GM18511 (cell line): Measurements from ENCODE around the gene DNAJC5.

ENCODE experiments used
- ATAC-seq: cut with Tn5 transposase; IDR thresholded peaks from one replicate; pipeline ENCODE4 v1.9.1; 2021; ENCODE audit warnings: mild to moderate bottlenecking, moderate library complexity; ENCODE audit not compliant: unreplicated experiment

The DNAJC5 gene

DNA sequence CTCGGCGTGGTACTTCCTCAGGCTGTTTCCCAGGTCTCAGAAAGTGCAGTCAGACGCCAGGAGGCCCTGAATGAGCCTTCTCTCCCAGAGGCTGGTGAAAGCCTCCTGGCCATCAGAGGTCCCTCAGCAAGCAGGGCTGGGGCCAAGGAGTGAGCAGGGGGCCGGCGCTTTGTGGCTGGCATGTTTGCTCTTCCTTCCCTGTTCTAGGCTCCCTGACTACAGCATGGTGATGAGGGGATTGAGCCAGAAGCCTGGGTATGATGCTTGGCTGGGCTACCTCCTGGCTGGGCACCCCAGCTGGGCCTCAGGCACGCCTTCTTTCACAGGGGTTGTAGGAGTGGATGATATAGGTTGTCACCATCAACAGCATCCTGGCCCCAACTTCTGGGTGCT lies 11.7 kb upstream of the DNAJC5 start:
- no peak for ATAC-seq

DNA sequence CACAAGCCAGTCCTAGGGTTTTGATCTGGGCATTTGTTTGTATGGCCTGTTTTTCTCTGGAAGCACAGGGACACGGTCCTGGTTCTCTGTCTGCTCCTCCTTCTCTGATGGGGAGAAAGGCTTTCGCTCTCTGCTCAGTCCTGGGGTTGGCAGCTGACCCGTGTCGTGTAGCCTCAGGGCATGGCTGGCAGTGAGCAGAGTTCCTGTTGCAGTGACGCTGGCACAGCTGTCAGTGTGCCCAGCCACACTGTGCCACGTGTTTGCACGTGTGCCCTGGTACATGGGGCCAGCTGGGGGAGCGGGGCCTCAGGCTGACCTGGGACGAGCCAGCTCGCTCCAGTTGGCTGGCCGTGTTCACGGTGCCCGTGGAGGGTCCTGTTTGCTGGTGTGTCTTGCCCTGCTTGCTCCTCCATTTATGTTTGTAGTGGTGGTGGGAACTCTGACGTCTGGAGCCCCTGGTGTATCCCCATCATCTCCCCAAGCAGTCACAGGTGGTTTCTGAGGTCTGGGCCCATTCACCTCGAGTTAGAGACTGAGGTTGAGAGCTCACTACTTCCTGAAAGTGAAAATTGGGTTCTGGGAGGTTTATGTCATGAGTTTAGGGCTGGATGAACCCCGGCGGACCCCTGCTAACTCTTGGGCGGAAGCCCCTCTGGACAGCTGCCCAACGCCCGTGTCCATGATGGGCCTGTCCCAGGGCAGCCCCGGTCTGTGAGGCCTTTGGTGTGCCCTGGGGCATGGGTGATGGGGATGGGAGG lies 10.2 kb upstream of the DNAJC5 start:
- no peak for ATAC-seq

DNA sequence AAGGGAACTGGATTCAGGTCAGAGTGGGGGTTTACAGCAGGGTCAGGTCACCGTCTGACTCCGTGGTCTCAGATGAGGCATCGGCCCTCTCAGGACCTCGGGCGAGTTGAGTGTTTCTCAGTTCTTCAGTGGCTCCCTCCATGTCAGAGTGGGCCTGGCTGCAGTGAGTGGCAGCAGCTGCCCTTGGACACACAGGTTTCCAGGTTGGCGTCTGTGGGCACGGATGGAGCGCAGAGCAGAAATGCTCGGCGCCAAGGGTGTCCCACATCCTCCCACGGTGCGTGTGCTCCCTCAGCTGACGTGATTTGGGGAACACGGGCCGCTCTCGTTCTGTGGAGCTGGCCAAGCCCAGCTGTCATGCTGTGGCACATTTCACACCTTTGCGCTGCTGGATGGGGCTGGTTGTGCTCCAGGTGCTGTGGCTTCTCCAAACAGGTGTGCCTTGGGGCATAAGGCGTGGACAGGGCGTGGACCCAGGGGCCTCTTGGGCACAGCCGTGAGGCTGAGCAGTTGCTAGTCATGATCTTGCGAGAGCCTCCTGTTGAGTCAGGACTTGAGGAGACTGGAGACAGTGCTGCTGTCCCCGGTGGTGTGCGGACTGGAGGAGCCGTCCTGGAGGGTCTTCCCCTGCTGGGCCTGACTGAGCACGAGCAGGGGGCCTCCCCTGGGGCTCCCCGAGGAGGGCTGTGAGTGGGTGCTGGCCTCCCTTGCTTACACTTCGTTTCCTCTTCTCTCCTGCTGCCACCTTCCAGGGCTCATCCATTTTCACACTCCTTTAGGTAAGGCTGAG lies 9.5 kb upstream of the DNAJC5 start:
- no peak for ATAC-seq

DNA sequence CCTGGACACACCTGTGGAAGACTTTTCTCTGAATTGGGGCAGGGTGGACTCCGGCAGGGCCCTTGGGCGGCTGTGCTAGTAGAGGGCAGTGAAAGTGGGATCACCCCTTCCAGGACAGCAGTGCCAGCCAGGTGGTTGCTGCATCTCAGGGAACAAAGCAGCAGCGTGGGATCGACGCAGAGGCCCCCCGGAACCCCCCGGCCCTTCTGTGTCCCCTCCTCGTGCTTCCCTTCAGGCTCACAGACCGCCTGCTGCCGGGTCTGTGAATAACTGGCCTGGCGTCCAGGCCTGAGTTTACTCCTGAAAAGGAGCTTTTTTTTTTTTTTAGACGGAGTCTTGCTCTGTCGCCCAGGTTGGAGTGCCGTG lies 8.9 kb upstream of the DNAJC5 start:
- no peak for ATAC-seq

DNA sequence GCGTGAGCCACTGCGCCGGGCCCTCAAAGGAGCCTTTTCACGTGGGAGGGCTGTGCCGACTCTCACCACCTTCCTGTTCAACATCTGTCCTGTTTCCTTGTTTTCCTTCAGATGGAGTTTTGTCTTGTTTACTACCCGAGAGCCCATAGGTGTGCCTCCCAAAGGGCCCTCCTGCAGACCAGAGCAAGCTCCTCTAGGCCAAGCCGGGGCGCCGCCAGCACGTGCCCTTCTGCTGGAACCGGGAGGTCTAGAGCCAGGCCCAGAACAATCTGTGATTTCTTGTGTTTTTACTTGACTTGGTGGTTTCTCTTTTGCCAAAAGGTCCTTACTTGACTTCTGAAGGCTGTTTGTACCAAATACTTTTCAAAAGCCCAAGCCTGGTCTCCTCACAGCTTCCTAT lies 8.0 kb upstream of the DNAJC5 start:
- ATAC-seq, result no peak

DNA sequence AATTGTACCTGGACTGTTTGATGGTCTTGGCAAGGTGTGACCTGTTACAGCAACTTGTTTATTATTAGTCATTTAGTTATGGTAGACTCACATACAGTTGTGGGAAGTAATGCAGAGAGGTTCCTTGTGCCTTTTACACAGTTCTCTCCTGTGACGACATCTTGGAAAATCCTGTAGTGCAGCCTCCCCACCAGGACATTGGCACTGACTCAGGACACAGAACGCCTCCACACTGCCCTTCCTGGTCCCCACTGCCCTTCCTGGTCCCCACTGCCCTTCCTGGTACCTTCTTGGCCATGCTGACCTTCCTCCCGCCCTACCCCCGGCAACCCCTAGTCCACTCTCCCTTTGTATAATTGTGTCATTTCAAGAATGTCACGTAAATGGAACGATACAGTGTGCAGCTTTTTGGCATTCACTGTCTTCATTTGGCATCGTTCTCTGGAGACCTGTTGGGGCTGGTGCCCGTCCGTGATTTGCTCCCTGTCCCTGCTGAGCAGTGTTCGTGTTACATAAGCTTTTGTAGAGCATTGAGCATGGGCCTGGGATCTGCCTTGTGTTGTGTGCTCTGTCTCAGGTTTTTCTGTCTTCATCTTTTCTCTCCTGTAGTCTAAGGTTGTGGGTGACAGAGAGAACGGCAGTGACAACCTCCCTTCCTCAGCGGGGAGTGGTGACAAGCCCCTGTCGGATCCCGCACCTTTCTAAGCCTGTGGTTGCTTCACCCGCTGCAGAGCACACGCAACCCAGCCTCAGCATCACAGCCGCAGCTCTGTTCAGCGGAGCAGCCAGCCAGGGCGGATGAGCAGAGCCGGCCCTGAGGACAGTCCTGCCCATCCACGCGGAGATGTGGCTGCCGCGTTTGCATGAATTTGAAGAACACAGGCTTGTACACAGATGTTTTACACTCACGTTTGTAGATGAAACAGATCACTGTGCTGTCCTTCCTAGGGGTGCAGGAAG lies 5.4 kb upstream of the DNAJC5 start:
- ATAC-seq, result no peak

DNA sequence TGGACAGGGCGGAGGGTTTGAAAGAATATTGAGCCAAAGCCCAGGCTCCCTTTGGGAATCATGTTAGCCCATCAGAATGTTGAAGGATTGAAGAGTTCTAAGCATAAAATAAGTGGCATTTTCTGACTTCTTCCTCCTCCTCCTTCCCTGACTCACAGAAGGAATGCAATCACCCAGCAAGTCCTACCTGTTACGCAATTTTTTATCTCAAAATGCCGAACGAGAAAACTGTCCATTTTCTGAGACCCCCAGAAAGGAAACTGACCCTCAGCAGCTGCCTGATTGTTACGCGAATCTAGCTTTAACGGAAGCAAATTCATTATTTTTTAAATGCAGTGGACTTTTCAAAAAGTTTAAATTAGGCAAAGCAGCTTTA lies 4.7 kb upstream of the DNAJC5 start:
- no peak for ATAC-seq

DNA sequence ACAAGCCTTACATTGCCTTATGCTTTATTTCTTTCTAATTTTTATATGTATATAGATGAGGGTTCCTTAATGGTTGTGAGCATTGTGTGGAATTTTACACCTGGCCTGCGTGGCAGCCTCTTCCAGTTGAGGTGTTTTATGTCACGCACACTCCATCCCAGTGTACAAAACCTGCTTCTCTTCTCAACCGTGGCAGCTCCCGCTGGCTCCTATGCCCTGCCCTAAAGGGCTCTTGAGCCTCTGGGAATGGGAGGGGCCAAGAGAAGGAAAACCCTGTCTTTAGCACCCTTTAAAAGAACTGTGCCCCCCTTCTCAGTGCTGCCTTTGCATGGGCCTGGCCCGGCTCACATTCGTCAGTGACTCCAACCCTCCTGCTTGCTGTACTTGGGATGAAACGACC lies 4.3 kb upstream of the DNAJC5 start:
- ATAC-seq, result no peak

DNA sequence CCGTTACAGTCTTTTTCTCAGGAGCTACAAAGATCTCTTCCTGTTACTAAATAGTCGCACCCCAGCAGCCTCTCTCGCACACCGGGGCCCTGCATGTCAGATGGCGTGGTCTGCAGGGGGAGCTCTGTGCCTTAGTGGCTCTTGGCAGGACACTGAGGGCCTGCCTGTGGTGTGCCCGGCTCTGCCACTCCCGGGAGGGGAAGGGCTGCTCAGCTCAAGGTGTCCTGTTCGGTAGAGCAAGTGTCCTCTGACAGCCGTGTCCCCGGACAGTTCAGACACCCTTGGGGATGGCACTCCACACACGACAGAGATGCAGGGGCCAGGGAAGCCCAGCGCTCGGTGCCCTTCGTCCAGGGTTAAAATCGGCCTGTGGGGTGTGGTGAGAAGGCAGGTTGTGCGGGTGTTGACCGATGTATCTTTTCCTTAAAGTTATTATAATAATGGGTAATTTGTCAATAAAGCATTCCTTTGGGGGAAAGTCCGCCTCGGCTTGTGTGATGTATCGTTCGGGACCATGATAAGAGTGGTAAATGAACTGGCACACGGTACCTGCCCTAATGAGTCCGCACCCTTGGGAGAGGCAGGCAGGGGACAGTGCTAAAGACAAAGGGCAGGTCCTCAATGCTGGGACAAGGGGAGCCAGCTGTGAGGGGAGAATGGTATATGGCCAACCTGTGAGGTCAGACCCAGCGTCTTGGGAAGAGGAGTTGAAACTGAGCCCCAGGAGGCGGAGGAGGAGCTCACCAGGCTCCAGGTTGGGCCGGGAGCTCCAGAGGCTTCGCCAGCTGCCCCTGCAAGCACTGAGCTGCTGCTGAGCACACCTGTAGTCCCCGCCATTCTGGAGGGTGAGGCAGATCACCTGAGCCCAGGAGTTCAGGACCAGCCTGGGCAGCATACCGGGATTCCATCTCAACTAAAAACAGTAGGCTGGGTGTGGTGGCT lies 3.6 kb upstream of the DNAJC5 start:
- ATAC-seq, result no peak

DNA sequence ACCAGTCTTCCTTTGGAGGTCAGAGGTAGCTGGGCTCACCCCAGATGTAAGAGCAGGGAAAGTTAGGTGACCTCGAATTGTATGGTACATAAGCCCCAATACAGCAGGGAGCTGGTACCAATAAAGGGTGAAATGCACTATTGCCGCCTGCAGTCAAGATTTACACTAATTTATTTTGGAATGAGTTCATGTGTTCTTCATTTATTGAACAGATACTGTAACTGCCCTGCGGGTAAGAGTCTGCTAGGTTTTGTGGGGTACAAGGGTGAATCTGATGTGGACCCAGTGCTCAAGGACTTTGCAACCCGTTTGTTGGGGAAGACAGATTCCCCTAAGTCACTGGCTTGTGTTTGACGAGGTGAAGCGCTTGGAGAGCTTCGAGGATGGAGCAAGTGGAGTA lies 2.5 kb upstream of the DNAJC5 start:
- no peak for ATAC-seq

DNA sequence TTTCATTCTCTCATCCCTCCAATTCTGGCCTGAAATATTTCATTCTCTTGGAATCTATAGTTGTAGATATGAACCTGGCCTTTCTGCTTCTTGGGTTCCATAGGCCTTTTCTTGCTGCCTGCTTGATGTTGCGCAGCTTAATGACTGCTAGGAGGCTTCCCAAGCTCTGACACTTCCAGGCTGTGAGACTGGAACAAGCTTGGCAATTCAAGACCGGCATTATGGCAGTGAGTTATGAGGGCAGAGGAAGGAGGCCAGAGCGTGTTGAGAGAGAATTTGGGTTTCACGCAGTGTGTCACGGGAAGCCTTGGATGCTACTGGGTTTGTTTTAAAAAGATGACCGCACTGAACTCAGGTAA lies 948 bp upstream of the DNAJC5 start:
- no peak for ATAC-seq

DNA sequence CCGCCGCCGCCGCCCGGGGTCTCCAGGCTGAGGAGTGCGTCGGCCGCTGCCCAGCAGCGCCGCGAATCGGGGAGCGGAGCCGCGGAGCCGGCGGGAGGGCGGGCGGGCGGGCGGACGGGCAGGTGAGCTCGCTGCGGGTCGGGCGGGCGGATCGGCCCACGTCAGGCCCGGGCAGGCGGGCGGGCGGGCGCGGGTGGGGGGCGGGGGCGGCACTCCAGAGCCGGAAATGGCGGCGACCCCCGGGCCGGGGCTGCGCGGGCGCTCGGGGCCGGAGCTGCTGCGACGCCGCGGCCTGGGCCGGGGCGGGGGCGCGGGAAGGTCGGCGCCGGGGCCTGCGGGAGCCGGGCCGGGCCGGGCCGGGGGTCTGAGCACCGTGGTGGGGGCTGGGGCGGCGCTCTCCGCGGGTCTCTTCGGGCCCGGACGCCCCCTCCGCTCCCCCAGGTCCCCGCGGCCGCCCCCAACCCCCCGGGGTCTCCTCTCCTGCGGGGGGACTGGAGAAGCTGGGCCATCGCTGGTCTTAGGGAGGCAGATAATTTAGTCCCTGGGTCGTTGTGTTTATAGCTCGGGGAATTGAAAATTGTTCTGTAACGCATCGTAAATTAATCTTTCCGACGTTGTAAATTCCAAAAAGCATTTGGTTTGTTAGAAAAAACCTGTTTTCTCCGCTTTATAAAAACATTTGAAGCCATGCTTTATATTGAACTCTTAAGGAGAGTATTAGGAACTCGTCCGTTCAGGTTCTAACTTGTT lies 451 bp downstream of the DNAJC5 start:
- ATAC-seq, result peak; percentile 15

DNA sequence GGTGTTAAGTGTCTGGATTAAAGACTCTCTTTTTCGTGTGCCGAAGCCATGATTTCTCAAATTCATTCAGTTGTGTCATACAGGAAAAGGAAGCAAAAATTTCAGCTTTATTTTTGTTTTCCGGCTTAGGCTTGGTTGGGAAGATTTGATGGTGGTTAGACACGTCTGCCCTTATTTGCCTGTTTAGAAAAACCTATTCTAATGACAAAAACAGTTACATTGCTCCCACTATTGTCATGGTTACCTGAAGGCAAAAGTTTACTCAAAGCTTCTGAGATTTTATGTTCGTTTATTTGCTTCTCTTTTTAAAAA lies 982 bp downstream of the DNAJC5 start:
- ATAC-seq, result no peak

DNA sequence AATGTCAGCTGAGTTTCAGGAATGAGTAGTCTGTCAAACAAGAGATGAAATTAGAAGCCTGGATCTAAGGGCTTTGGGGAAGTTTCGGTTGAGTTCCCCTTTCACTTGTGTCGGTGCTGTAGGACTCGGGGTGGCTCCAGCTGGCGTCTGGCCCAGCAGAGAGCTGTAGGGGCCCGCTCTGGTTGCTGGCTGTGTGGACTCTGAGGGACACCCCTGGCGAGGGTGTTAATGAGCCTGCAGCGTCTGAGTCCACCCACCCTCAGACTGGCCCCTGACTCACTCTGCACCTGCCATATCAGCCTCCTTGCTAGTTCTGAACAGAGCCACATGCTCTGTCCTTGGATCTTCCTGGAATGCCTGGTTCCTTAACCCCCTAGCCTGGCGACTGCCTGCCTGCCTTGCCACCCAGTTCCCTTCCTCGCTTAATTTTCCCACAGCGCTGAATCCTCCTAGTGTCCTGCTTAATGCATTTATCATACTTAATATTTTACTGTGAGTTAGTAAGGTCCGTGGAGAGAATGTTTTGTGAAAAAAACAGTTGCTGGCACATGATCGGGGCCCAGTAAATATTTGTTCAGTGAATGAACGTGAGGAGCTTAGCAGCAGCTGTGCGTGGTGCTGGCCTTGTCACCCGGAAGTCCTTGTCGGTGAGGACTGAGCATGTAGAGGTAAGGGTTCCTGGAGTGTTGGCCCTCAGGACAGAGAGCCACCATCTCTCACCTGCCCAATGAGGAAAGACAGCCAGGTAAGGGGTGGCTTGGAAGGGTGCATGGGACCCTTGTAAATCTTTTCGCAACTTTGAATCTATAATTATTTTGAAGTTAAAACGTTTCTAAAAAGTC lies 1.6 kb downstream of the DNAJC5 start:
- no peak for ATAC-seq

DNA sequence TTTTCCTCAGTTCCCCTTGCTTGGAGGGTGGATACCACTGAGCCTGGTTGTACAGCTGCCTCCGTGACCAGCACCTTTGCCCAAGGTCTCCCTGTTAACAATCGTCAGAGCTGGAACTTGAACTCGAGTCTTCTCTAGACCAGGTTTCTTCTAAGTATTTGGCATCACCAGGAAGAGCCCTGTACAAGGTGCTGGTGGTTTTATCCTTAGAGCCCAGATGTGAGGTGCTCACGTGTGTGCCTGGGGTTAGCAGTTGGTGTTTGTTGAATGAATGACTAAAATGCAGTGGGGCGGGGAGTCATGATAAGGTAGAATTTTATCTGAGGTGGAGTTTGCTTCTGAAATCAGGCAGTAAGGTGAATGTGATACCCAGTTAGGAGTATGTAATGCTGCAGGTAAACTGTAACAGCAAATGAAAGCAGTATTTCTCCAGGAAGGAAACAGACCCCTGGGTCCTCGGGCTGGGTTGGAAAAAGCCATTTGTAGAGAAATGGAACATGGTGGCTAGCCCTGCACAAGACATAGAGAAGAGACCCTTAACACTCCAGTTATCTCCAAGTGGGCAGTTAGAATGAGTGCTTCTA lies 3.1 kb downstream of the DNAJC5 start:
- no peak for ATAC-seq

DNA sequence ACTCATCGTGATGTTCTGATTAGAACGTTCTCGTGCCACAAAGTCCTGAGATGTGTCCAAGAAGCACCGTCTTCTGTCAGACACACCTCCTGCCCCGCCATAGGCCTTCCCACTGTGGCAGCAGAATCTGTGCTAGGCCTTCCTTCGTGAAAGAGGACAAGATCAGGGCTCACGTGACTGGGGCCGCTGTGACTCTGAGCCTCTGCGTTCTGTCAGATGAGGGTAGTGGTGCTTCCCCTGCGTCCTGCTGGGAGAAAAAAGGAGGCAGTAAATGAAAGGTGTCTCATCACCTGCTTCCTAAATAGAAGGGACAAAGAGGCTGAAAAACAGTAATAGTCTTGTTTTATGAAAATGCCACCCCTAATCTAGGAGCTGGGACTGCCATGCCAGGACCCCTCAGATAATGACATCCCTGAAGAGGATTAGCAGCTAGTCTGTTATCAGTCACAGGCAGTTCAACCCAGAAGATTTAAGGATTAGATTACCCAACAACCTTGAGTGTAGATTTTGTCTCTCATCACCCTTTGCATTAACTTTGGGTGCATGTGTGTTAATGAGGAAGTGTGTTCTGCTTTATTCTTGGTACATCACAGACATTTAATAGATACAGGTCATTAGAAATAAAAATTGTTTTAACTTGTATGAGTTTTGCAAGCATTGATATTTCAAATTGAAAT lies 4.1 kb downstream of the DNAJC5 start:
- ATAC-seq, result no peak

DNA sequence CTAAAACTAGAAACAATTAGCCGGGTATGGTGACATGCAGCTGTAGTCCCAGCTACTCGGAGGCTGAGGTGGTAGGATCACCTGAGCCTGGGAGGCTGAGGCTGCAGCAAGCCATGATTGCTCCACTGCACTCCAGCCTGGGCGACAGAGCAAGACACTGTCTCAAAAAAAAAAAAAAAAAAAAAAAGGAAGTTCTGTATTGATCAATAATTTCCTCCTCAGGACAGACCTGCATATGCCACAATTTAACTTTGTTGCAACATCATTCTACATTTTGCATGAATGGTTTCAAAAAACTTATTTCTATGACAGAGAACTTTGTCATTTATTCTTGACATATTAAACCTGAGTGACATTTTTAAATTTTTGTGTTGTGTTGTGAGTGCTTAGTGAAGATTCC lies 5.5 kb downstream of the DNAJC5 start:
- ATAC-seq, result no peak
